Stomach (tissue), 4 donors: ENCODE results near the gene DOK5.

Experiments
- EP300 ChIP-seq: sonication (generic); formaldehyde crosslinking; IDR thresholded peaks from one replicate; pipeline ENCODE4 v1.6.1; 2017; ENCODE audit warnings: antibody characterized with exemption
- POLR2A ChIP-seq, 4 donors: fragments of 450-650 bp; IDR thresholded peaks; one replicate each; pipeline ENCODE4 v1.6.1; 2016; ENCODE audit warnings: antibody characterized with exemption in 4 of 4, control low read depth in 2 of 4, mild to moderate bottlenecking in 1 of 4, moderate library complexity in 1 of 4
- POLR2AphosphoS5 ChIP-seq, 3 donors: sonication (generic); formaldehyde crosslinking; IDR thresholded peaks; one replicate each; pipeline ENCODE4 v1.6.1; 2016; ENCODE audit warnings: antibody characterized with exemption in 3 of 3
- TF ChIP-seq, protein P1 (sequence below), 7 experiments: fragments of 450-650 bp in 4 of 7; fragments of 200-600 bp in 3 of 7; sonication (generic) in 3 of 7; IDR thresholded peaks; one replicate each; pipeline ENCODE4 v1.5.1; 2016 to 2019; ENCODE audit warnings: antibody characterized with exemption in 7 of 7, control low read depth in 2 of 7, mild to moderate bottlenecking in 1 of 7

DNA sequence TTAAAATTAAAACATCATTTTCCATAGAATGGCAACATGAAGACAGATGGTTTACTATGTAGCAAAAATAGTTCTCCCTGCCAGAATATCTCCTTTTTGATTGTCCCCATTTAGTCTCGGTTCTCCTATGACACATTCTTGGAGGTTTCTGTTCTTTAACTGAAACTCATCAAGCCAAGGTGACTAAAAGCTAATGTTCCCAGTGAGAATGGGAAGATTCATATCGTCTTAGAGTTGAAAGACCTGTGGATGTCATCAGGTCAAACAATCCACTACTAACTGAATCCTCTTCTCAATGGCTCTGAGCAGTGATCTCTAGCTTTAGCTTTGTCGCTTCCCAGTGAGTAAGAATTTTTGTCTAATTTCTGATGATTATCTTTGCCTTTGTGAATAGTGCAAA, 1.3 kb upstream of the DOK5 start:
- TF ChIP-seq, protein P1, sequence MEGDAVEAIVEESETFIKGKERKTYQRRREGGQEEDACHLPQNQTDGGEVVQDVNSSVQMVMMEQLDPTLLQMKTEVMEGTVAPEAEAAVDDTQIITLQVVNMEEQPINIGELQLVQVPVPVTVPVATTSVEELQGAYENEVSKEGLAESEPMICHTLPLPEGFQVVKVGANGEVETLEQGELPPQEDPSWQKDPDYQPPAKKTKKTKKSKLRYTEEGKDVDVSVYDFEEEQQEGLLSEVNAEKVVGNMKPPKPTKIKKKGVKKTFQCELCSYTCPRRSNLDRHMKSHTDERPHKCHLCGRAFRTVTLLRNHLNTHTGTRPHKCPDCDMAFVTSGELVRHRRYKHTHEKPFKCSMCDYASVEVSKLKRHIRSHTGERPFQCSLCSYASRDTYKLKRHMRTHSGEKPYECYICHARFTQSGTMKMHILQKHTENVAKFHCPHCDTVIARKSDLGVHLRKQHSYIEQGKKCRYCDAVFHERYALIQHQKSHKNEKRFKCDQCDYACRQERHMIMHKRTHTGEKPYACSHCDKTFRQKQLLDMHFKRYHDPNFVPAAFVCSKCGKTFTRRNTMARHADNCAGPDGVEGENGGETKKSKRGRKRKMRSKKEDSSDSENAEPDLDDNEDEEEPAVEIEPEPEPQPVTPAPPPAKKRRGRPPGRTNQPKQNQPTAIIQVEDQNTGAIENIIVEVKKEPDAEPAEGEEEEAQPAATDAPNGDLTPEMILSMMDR (IDR thresholded peaks at IDR 0.05) = no peak
- no peak for TF ChIP-seq POLR2AphosphoS5 (IDR thresholded peaks at IDR 0.05)
- no peak for TF ChIP-seq EP300
- TF ChIP-seq POLR2A (IDR thresholded peaks at IDR 0.05) = no peak
